ENCODE results near the gene ACSL1.

ACSL1 gene

GRCh38 chr4:184733654-184734524 is 91.9 kb downstream of the ACSL1 start, which contains the start of gene CENPU:
CENPU (minus strand) TSS chr4:184734096; CDS start chr4:184734062, 34 bp downstream.
- Histone ChIP-seq H3K36me3 (ENCODE audit: control insufficient read depth, insufficient read depth, low read length, severe bottlenecking) (no peaks in the 10 kb centered on the region), H3K9ac (ENCODE audit: low read length) (peak within 1 kb of the TSS; percentile 66), H3K4me3 (ENCODE audit: low read length) (peak within 1 kb of the TSS; percentile 99), H3K9me3 (ENCODE audit: control insufficient read depth, low read length) (no peaks in the 10 kb centered on the region), H3K4me1 (ENCODE audit: control insufficient read depth, insufficient read depth, low read length) (peaks cover 18% of the 10 kb centered on the region), H3K27me3 (replicated peaks; ENCODE audit: control insufficient read depth, insufficient read depth, low read length) (no peaks in the 10 kb centered on the region)
- peak; percentile 99 for DNase-seq (ENCODE audit: low read depth)

- no peak for DNase-seq (ENCODE audit: low read depth)
- peak overlapping the region; percentile 99 for H3K4me3 ChIP-seq (ENCODE audit: low read length)
- no peaks in the 10 kb centered on the region for H3K9me3 ChIP-seq (ENCODE audit: control insufficient read depth, low read length)
- H3K9ac ChIP-seq (ENCODE audit: low read length), result peak overlapping the region; percentile 51
- H3K27me3 ChIP-seq (replicated peaks; ENCODE audit: control insufficient read depth, insufficient read depth, low read length), result no peaks in the 10 kb centered on the region
- peaks cover 22% of the 10 kb centered on the region for H3K4me1 ChIP-seq (ENCODE audit: control insufficient read depth, insufficient read depth, low read length)
- no peaks in the 10 kb centered on the region for H3K36me3 ChIP-seq (ENCODE audit: control insufficient read depth, insufficient read depth, low read length, severe bottlenecking)
Measured at GRCh38 chr4:184732126-184732525, 93.6 kb downstream of the ACSL1 start.

DNA sequence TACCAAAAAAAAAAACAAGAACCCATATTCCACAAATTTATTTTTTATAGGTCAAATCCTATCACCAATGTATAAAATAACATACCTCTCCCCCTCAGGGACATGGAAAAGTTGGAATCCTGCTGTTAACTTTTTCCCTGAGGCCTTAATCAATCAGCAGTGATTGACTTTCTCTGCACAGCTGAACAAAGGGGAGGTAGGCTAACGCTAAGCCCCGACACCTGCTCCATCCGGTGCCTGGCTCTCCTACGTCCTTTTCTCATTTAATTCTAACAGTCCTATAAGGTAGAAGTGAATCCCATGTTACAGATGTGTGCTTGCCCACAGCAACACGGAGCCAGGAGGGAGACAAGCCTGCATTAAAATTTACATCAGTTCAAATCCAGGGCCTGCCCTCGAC is 94.7 kb downstream of the ACSL1 start:
- Histone ChIP-seq H3K4me3 (ENCODE audit: low read length) (no peak overlapping the region), H3K4me1 (ENCODE audit: control insufficient read depth, insufficient read depth, low read length) (peaks cover 22% of the 10 kb centered on the region), H3K27me3 (replicated peaks; ENCODE audit: control insufficient read depth, insufficient read depth, low read length) (no peaks in the 10 kb centered on the region), H3K9me3 (ENCODE audit: control insufficient read depth, low read length) (no peaks in the 10 kb centered on the region), H3K9ac (ENCODE audit: low read length) (no peak overlapping the region), H3K36me3 (ENCODE audit: control insufficient read depth, insufficient read depth, low read length, severe bottlenecking) (no peaks in the 10 kb centered on the region)
- no peak for DNase-seq (ENCODE audit: low read depth)

DNA sequence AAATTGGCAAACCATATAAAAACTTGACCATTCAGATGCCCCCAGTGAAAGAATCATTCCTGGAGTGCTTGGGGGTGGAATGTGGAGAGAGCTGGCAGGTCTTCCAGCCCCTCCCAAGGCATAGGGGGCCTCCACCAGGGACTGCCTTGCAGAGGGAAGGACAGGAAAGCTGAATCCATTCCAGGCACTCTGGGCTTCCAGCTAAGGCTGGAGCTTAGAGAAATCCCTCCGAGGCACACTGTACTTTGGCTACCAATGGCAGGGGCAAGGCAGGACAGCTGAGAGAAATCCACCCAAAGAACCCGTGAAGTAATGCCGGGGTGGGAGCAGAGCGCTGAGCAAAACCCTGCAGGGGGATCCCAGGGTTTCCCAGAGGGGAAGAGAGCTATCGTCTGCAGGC is 95.8 kb downstream of the ACSL1 start:
- Histone ChIP-seq H3K27me3 (replicated peaks; ENCODE audit: control insufficient read depth, insufficient read depth, low read length) (no peaks in the 10 kb centered on the region), H3K4me1 (ENCODE audit: control insufficient read depth, insufficient read depth, low read length) (peaks cover 22% of the 10 kb centered on the region), H3K4me3 (ENCODE audit: low read length) (no peak overlapping the region), H3K9me3 (ENCODE audit: control insufficient read depth, low read length) (no peaks in the 10 kb centered on the region), H3K36me3 (ENCODE audit: control insufficient read depth, insufficient read depth, low read length, severe bottlenecking) (no peaks in the 10 kb centered on the region), H3K9ac (ENCODE audit: low read length) (no peak overlapping the region)
- no peak for DNase-seq (ENCODE audit: low read depth)

- H3K9me3 ChIP-seq (ENCODE audit: control insufficient read depth, low read length), result no peaks in the 10 kb centered on the region
- no peak overlapping the region for H3K9ac ChIP-seq (ENCODE audit: low read length)
- H3K4me3 ChIP-seq (ENCODE audit: low read length), result no peak overlapping the region
- H3K36me3 ChIP-seq (ENCODE audit: control insufficient read depth, insufficient read depth, low read length, severe bottlenecking), result no peaks in the 10 kb centered on the region
- DNase-seq (ENCODE audit: low read depth), result no peak
- H3K27me3 ChIP-seq (replicated peaks; ENCODE audit: control insufficient read depth, insufficient read depth, low read length), result no peaks in the 10 kb centered on the region
- H3K4me1 ChIP-seq (ENCODE audit: control insufficient read depth, insufficient read depth, low read length), result peaks cover 18% of the 10 kb centered on the region
Measured at GRCh38 chr4:184728858-184729257, 96.9 kb downstream of the ACSL1 start.

- no peaks in the 10 kb centered on the region for H3K36me3 ChIP-seq (ENCODE audit: control insufficient read depth, insufficient read depth, low read length, severe bottlenecking)
- DNase-seq (ENCODE audit: low read depth), result no peak
- no peak overlapping the region for H3K9ac ChIP-seq (ENCODE audit: low read length)
- peaks cover 15% of the 10 kb centered on the region for H3K4me1 ChIP-seq (ENCODE audit: control insufficient read depth, insufficient read depth, low read length)
- H3K27me3 ChIP-seq (replicated peaks; ENCODE audit: control insufficient read depth, insufficient read depth, low read length), result no peaks in the 10 kb centered on the region
- no peaks in the 10 kb centered on the region for H3K9me3 ChIP-seq (ENCODE audit: control insufficient read depth, low read length)
- no peak overlapping the region for H3K4me3 ChIP-seq (ENCODE audit: low read length)
Measured at GRCh38 chr4:184727430-184727829, 98.3 kb downstream of the ACSL1 start.

- peaks cover 19% of the 10 kb centered on the region for H3K9me3 ChIP-seq (ENCODE audit: control insufficient read depth, low read length)
- no peak overlapping the region for H3K9ac ChIP-seq (ENCODE audit: low read length)
- DNase-seq (ENCODE audit: low read depth), result no peak
- no peak overlapping the region for H3K4me3 ChIP-seq (ENCODE audit: low read length)
- H3K36me3 ChIP-seq (ENCODE audit: control insufficient read depth, insufficient read depth, low read length, severe bottlenecking), result no peaks in the 10 kb centered on the region
- H3K4me1 ChIP-seq (ENCODE audit: control insufficient read depth, insufficient read depth, low read length), result no peaks in the 10 kb centered on the region
- no peaks in the 10 kb centered on the region for H3K27me3 ChIP-seq (replicated peaks; ENCODE audit: control insufficient read depth, insufficient read depth, low read length)
Measured at GRCh38 chr4:184722798-184723197, 103.0 kb downstream of the ACSL1 start.

- Histone ChIP-seq H3K4me1 (ENCODE audit: control insufficient read depth, insufficient read depth, low read length) (no peaks in the 10 kb centered on the region), H3K27me3 (replicated peaks; ENCODE audit: control insufficient read depth, insufficient read depth, low read length) (no peaks in the 10 kb centered on the region), H3K9ac (ENCODE audit: low read length) (no peak overlapping the region), H3K4me3 (ENCODE audit: low read length) (no peak overlapping the region), H3K9me3 (ENCODE audit: control insufficient read depth, low read length) (peaks cover 19% of the 10 kb centered on the region), H3K36me3 (ENCODE audit: control insufficient read depth, insufficient read depth, low read length, severe bottlenecking) (no peaks in the 10 kb centered on the region)
- DNase-seq (ENCODE audit: low read depth), result no peak
Measured at GRCh38 chr4:184721254-184721653, 104.5 kb downstream of the ACSL1 start.

- Histone ChIP-seq H3K4me3 (ENCODE audit: low read length) (no peak overlapping the region), H3K9ac (ENCODE audit: low read length) (no peak overlapping the region), H3K4me1 (ENCODE audit: control insufficient read depth, insufficient read depth, low read length) (no peaks in the 10 kb centered on the region), H3K36me3 (ENCODE audit: control insufficient read depth, insufficient read depth, low read length, severe bottlenecking) (no peaks in the 10 kb centered on the region), H3K27me3 (replicated peaks; ENCODE audit: control insufficient read depth, insufficient read depth, low read length) (no peaks in the 10 kb centered on the region), H3K9me3 (ENCODE audit: control insufficient read depth, low read length) (peaks cover 19% of the 10 kb centered on the region)
- no peak for DNase-seq (ENCODE audit: low read depth)
Measured at GRCh38 chr4:184719407-184719806, 106.4 kb downstream of the ACSL1 start.

DNA sequence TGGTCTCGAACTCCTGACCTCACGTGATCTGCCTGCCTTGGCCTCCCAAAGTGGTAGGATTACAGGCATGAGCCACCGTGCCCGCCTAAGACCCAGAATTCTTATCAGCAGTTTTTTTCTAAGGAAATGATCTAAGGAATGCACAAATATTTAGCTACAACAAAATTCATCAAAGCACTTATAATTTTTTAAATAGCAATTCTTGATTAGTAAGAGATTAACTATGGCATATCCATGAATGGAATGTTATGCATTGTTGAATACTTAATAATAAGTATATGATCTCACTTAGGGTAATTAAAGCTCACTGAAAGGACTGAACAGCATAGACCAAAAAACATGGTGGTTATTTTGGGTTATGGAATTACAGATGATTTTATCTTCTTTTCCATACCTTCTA is 110.2 kb downstream of the ACSL1 start:
- Histone ChIP-seq H3K36me3 (ENCODE audit: control insufficient read depth, insufficient read depth, low read length, severe bottlenecking) (no peaks in the 10 kb centered on the region), H3K27me3 (replicated peaks; ENCODE audit: control insufficient read depth, insufficient read depth, low read length) (no peaks in the 10 kb centered on the region), H3K4me3 (ENCODE audit: low read length) (no peak overlapping the region), H3K9ac (ENCODE audit: low read length) (no peak overlapping the region), H3K4me1 (ENCODE audit: control insufficient read depth, insufficient read depth, low read length) (no peaks in the 10 kb centered on the region), H3K9me3 (ENCODE audit: control insufficient read depth, low read length) (peaks cover 3% of the 10 kb centered on the region)
- DNase-seq (ENCODE audit: low read depth), result no peak

DNA sequence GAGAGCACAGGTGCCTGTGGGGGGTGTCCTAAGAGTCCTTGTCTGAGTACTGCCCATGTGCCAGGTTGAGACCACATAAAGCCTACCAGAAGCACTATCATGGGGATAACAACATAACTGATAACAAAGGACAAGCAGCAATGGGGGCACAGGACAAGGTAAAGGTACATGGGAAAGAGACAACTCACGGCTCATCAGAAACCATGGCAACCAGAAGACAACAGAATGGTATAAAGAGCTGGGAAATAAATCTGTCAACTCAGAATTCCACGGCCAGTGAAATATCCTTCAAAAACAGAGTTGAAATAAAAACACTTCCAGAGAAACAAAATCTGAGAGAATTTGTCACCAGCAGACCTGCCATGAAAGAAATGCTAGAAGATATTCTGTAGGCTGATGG is 111.9 kb downstream of the ACSL1 start:
- DNase-seq (ENCODE audit: low read depth), result no peak
- no peaks in the 10 kb centered on the region for H3K36me3 ChIP-seq (ENCODE audit: control insufficient read depth, insufficient read depth, low read length, severe bottlenecking)
- H3K27me3 ChIP-seq (replicated peaks; ENCODE audit: control insufficient read depth, insufficient read depth, low read length), result no peaks in the 10 kb centered on the region
- H3K4me3 ChIP-seq (ENCODE audit: low read length), result no peak overlapping the region
- H3K9me3 ChIP-seq (ENCODE audit: control insufficient read depth, low read length), result no peaks in the 10 kb centered on the region
- no peak overlapping the region for H3K9ac ChIP-seq (ENCODE audit: low read length)
- no peaks in the 10 kb centered on the region for H3K4me1 ChIP-seq (ENCODE audit: control insufficient read depth, insufficient read depth, low read length)

DNA sequence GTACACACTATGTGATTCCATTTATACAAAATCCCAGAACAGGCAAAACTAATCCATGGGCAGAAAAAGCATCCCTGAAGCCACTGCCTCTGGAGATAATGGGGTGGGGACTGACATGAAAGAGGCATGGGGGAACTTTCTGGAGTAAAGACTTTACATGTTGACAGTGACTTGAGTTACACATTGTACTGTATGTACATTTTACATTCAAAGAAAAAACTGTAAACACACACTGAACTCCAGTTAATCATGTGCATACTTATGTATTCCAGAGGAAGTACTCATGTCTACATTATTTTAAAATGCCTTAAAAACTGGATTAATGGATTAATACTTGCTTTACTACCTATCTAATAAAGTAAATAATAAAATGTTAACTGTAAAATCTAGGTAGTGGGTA is 113.4 kb downstream of the ACSL1 start:
- Histone ChIP-seq H3K9ac (ENCODE audit: low read length) (no peak overlapping the region), H3K36me3 (ENCODE audit: control insufficient read depth, insufficient read depth, low read length, severe bottlenecking) (no peaks in the 10 kb centered on the region), H3K9me3 (ENCODE audit: control insufficient read depth, low read length) (no peaks in the 10 kb centered on the region), H3K27me3 (replicated peaks; ENCODE audit: control insufficient read depth, insufficient read depth, low read length) (no peaks in the 10 kb centered on the region), H3K4me3 (ENCODE audit: low read length) (no peak overlapping the region), H3K4me1 (ENCODE audit: control insufficient read depth, insufficient read depth, low read length) (no peaks in the 10 kb centered on the region)
- no peak for DNase-seq (ENCODE audit: low read depth)
